ENCODE results near the gene WWOX. TPM values are rescaled to one million over a fixed set of nuclear protein-coding genes. Genes with fewer than 3 reads are reported as not detected.

Gene WWOX
- polyA plus RNA-seq, 2 of the 4 experiments (the other 2 are of a cell fraction) = 16.0 to 17.2 TPM

DNA sequence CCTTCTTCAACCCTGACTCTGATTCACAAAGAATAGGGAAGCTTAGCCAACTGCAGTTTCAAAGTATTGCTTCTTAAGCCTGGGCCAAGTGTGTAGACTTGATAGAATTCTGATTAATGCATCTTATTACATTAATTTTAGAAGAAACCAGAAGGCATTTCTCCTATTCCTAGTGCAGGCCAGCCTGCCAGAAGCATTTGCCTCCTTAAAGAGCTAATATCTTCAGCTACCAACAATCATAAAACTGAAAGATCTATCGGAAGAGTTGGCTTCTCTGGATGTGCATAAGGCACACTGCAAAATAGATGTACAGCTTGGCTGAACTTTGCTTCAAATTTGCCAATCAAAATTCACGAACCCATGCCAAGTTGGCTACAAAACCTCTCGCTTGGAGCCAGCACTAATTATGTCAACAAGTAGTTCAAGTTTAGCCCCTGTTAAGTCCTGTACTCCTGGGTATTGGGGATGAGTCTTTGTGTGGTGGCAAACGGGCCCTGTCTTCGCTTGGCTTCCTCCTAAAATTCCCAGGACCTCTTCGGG lies 717.8 kb downstream of the WWOX start (continued):
- TF ChIP-seq ZC3H11A (IDR thresholded peaks at IDR 0.05) = no peak

DNA sequence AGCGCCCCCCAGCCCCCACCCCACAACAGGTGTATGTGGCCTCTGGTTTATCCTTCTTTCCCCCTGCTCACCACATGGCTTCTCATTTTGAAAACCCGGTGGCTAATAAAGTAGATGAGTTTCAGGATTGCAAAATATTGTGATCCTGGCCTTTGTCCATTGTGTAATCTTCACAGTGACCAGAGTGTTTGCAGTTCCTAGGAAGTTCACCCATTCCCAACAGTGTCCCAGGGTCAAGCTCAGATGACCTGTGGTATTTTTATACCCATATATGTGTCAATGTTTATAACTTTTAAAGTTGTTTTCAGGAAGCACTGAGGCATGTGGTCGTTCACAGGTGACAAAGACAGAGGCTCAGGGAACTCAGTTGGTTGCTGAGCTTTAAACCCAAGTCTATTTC lies 721.9 kb downstream of the WWOX start:
- ATAC-seq (no peak), FAIRE-seq (no peak), DNase-seq (ENCODE audit: low read depth in 1 of 2, low spot score in 1 of 2) (no peak)
- H3K4me2 ChIP-seq = no peak overlapping the region
- CTCF ChIA-PET = no interaction called here
- POLR2A ChIA-PET = no interaction called here
- H3K4me3 ChIP-seq = no peak overlapping the region
- H3K4me1 ChIP-seq = no peaks in the 10 kb centered on the region
- 10% methylated on average over 3 of the region's 3 CpGs for WGBS (ENCODE audit: missing lambda C conversion rate)
- H3K9me3 ChIP-seq = no peaks in the 10 kb centered on the region
- TF ChIP-seq, protein P1, sequence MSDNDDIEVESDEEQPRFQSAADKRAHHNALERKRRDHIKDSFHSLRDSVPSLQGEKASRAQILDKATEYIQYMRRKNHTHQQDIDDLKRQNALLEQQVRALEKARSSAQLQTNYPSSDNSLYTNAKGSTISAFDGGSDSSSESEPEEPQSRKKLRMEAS (IDR thresholded peaks at IDR 0.05) = no peak
- TF ChIP-seq, protein P2, sequence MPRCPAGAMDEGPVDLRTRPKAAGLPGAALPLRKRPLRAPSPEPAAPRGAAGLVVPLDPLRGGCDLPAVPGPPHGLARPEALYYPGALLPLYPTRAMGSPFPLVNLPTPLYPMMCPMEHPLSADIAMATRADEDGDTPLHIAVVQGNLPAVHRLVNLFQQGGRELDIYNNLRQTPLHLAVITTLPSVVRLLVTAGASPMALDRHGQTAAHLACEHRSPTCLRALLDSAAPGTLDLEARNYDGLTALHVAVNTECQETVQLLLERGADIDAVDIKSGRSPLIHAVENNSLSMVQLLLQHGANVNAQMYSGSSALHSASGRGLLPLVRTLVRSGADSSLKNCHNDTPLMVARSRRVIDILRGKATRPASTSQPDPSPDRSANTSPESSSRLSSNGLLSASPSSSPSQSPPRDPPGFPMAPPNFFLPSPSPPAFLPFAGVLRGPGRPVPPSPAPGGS (IDR thresholded peaks at IDR 0.05) = no peak
- TF ChIP-seq JUNB (IDR thresholded peaks at IDR 0.05) (no peak), NR3C1 (IDR thresholded peaks at IDR 0.05) (no peak), MAFK (IDR thresholded peaks at IDR 0.05; ENCODE audit: partially characterized antibody) (no peak), CHD2 (IDR thresholded peaks at IDR 0.05; ENCODE audit: low read length, partially characterized antibody) (no peak), FOSB (CRISPR knock-in tag; IDR thresholded peaks at IDR 0.05) (no peak), JUN (IDR thresholded peaks at IDR 0.05) (no peak)
- TF ChIP-seq, protein P3, sequence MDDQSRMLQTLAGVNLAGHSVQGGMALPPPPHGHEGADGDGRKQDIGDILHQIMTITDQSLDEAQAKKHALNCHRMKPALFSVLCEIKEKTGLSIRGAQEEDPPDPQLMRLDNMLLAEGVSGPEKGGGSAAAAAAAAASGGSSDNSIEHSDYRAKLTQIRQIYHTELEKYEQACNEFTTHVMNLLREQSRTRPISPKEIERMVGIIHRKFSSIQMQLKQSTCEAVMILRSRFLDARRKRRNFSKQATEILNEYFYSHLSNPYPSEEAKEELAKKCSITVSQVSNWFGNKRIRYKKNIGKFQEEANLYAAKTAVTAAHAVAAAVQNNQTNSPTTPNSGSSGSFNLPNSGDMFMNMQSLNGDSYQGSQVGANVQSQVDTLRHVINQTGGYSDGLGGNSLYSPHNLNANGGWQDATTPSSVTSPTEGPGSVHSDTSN (IDR thresholded peaks at IDR 0.05) = no peak
- TF ChIP-seq, protein P4, sequence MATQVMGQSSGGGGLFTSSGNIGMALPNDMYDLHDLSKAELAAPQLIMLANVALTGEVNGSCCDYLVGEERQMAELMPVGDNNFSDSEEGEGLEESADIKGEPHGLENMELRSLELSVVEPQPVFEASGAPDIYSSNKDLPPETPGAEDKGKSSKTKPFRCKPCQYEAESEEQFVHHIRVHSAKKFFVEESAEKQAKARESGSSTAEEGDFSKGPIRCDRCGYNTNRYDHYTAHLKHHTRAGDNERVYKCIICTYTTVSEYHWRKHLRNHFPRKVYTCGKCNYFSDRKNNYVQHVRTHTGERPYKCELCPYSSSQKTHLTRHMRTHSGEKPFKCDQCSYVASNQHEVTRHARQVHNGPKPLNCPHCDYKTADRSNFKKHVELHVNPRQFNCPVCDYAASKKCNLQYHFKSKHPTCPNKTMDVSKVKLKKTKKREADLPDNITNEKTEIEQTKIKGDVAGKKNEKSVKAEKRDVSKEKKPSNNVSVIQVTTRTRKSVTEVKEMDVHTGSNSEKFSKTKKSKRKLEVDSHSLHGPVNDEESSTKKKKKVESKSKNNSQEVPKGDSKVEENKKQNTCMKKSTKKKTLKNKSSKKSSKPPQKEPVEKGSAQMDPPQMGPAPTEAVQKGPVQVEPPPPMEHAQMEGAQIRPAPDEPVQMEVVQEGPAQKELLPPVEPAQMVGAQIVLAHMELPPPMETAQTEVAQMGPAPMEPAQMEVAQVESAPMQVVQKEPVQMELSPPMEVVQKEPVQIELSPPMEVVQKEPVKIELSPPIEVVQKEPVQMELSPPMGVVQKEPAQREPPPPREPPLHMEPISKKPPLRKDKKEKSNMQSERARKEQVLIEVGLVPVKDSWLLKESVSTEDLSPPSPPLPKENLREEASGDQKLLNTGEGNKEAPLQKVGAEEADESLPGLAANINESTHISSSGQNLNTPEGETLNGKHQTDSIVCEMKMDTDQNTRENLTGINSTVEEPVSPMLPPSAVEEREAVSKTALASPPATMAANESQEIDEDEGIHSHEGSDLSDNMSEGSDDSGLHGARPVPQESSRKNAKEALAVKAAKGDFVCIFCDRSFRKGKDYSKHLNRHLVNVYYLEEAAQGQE (IDR thresholded peaks at IDR 0.05) = no peak
- H3K27ac ChIP-seq = no peak overlapping the region

DNA sequence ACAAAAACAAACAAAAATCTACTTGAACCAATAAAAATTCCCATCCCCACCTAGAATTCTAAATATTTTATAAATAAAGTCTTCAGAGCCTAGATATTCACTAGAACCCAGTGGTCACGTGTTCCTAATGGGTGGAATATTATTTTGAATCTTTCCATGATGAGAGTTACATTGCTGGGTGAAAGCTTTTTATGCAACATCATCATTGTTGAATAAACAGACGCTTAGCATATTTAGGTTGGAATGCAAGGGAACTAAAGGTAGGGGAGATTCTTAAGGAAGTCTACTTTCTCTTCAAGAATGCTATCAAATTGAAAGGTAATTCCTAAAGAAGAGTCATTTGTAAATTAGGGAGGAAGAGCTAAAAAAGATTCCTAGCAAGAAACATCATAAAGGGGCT lies 723.1 kb downstream of the WWOX start:
- CTCF ChIA-PET = interaction anchor here (0.6 kb wide), 1 partner anchor 451 kb away, joined by 3 read pairs; no protein-coding TSS in a partner anchor
- Histone ChIP-seq H3K27ac (no peak overlapping the region), H3K9me3 (no peaks in the 10 kb centered on the region), H3K4me1 (no peaks in the 10 kb centered on the region), H3K4me3 (no peak overlapping the region), H3K4me2 (no peak overlapping the region)
- TF ChIP-seq EHMT2 (IDR thresholded peaks at IDR 0.05; ENCODE audit: low read depth) (no peak), PHF8 (IDR thresholded peaks at IDR 0.05; ENCODE audit: borderline replicate concordance, low read depth) (no peak), RFX5 (IDR thresholded peaks at IDR 0.05) (no peak), CBX8 (IDR thresholded peaks at IDR 0.05) (no peak), CHD2 (IDR thresholded peaks at IDR 0.05; ENCODE audit: low read length, partially characterized antibody) (no peak), MAFK (IDR thresholded peaks at IDR 0.05; ENCODE audit: partially characterized antibody) (peak; percentile 24)
- ATAC-seq (no peak), DNase-seq (ENCODE audit: low read depth in 1 of 2, low spot score in 1 of 2) (no peak), FAIRE-seq (no peak)
- POLR2A ChIA-PET = no interaction called here
- 26% methylated on average over 2 of the region's 2 CpGs for WGBS (ENCODE audit: missing lambda C conversion rate)

DNA sequence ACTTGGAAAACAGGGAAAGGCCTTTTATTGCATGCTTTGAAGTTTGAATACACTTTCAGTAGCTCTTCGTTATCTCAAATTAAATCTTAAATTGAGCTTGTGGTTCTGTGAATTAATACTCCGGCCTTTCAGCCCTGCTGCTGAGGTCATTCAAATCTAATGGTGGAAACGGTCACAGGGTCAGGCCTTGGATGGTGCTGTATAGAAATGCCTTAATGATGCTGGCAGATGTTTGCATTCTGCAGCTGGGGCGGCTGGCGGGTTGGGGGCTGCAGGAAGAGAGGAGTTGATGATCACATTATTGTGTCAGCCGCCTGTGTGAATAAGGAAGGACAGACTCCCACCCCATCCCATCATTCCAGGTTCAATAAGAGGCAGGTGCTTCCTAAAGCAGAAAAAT lies 723.6 kb downstream of the WWOX start:
- no peak overlapping the region for H3K4me2 ChIP-seq
- ChIA-PET POLR2A (no interaction called here), CTCF (interaction anchor here (0.6 to 0.8 kb wide), 2 partner anchors 18 to 451 kb away, joined by 3 to 4 read pairs; no protein-coding TSS in a partner anchor)
- no peaks in the 10 kb centered on the region for H3K9me3 ChIP-seq
- H3K4me3 ChIP-seq = no peak overlapping the region
- TF ChIP-seq ZNF302 (CRISPR knock-in tag; IDR thresholded peaks at IDR 0.05) (no peak), HEYL (CRISPR knock-in tag; IDR thresholded peaks at IDR 0.05) (no peak), ZFP36 (IDR thresholded peaks at IDR 0.05; ENCODE audit: borderline replicate concordance, partially characterized antibody) (no peak)
- TF ChIP-seq, protein P1 (IDR thresholded peaks at IDR 0.05) = no peak
- 50% methylated on average over 6 of the region's 6 CpGs for WGBS (ENCODE audit: missing lambda C conversion rate)
- DNase-seq (ENCODE audit: low read depth in 1 of 2, low spot score in 1 of 2) (no peak), ATAC-seq (no peak), FAIRE-seq (no peak)
- H3K4me1 ChIP-seq = no peaks in the 10 kb centered on the region
- H3K27ac ChIP-seq = no peak overlapping the region
